ENCODE data around the gene USP36. TPM values are rescaled to one million over a fixed set of nuclear protein-coding genes. Genes with fewer than 3 reads are reported as not detected.
A peak's percentile ranks its signal among the peaks of the same experiment; 100 is the strongest.

Gene USP36
- polyA plus RNA-seq, 1 donor (not counting 4 experiments of a cell fraction or from before 2014, with no cell fraction given), result 25.2 TPM

DNA sequence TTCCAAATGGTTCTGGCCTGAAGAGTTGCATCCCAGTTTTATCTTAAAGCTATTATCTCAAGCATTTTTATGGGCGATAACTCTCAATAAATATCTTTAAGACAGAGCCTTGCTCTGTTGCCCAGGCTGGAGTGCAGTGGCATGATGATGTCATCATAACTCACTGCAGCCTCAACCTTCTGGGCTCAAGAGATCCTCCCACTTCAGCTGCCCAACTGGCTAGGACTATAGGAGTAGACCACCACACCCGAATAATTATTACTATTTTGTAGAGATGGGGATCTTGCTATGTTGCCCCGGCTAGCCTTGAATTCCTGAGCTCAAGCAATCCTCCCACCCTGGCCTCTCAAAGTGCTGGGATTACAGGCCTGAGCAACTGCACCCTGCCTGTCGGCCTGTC, 32.5 kb downstream of the USP36 start:
- no peak overlapping the region for H3K4me3 ChIP-seq (ENCODE audit: control insufficient read depth in 2 of 3, extremely low read depth in 1 of 3, insufficient read depth in 2 of 3, low read depth in 1 of 3, low read length in 3 of 3)
- H3K4me1 ChIP-seq (ENCODE audit: control insufficient read depth, extremely low read depth, insufficient read depth, low read length), result no peaks in the 10 kb centered on the region
- H3K9me3 ChIP-seq (ENCODE audit: control insufficient read depth, low read depth, low read length), result no peaks in the 10 kb centered on the region
- peaks cover 4% of the 10 kb centered on the region for H3K79me2 ChIP-seq (ENCODE audit: control insufficient read depth, insufficient read depth, low read length)
- H2AFZ ChIP-seq (ENCODE audit: control insufficient read depth, low read length), result no peak overlapping the region
- dilution Hi-C loops (cut with MboI; ENCODE audit: extremely low pct_ligation_motif_present, low sequenced_read_pairs), result no loop called here
- no peak overlapping the region for H3K4me2 ChIP-seq (ENCODE audit: control insufficient read depth, extremely low read depth, insufficient read depth, low read depth, low read length)
- FAIRE-seq (no peak), DNase-seq (ENCODE audit: low read depth, low spot score) (no peak)
- H3K27me3 ChIP-seq (ENCODE audit: control insufficient read depth, extremely low read depth, insufficient read depth, low read length), result no peaks in the 10 kb centered on the region
- no peak overlapping the region for H3K27ac ChIP-seq (ENCODE audit: control insufficient read depth, insufficient read depth, low read length)
- TF ChIP-seq, protein P1, sequence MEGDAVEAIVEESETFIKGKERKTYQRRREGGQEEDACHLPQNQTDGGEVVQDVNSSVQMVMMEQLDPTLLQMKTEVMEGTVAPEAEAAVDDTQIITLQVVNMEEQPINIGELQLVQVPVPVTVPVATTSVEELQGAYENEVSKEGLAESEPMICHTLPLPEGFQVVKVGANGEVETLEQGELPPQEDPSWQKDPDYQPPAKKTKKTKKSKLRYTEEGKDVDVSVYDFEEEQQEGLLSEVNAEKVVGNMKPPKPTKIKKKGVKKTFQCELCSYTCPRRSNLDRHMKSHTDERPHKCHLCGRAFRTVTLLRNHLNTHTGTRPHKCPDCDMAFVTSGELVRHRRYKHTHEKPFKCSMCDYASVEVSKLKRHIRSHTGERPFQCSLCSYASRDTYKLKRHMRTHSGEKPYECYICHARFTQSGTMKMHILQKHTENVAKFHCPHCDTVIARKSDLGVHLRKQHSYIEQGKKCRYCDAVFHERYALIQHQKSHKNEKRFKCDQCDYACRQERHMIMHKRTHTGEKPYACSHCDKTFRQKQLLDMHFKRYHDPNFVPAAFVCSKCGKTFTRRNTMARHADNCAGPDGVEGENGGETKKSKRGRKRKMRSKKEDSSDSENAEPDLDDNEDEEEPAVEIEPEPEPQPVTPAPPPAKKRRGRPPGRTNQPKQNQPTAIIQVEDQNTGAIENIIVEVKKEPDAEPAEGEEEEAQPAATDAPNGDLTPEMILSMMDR (optimal IDR thresholded peaks at IDR 0.05 in 1 of 3, IDR thresholded peaks at IDR 0.05 in 1 of 3, conservative IDR thresholded peaks at IDR 0.05 in 1 of 3; ENCODE audit: extremely low read depth in 1 of 3, insufficient read depth in 2 of 3, low read length in 3 of 3), result no peak
- no peak for TF ChIP-seq EZH2 (IDR thresholded peaks at IDR 0.05; ENCODE audit: low read length)
- no peak overlapping the region for H3K9ac ChIP-seq (ENCODE audit: control insufficient read depth, extremely low read depth, insufficient read depth, low read length)
- H3K9me1 ChIP-seq (ENCODE audit: control insufficient read depth, extremely low read depth, insufficient read depth, low read length), result no peaks in the 10 kb centered on the region
- no peaks in the 10 kb centered on the region for H4K20me1 ChIP-seq (ENCODE audit: control insufficient read depth, extremely low read depth, insufficient read depth, low read length)
- peaks cover 61 to 67% of the 10 kb centered on the region in 2 experiments for H3K36me3 ChIP-seq (ENCODE audit: control insufficient read depth in 2 of 2, extremely low read depth in 1 of 2, insufficient read depth in 2 of 2, low read length in 2 of 2)

DNA sequence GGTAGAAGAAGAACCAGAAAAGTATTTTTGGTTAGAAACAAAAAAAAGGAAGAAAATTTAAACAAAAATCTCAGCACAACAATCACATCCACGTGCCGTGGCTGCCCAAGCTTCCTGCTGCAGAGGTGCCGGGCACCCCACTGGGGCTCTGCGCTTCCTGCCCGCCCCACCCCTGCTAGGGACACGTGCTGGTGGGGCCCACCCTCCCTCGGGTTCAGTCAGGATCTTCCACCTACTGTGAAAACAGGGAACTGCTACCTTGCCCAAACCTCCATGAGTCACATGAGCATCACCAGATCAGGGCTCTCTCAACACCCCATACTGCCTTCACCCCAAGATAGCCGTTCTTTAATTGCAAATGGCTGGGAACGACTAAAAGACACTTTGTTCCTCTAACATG, 34.2 kb downstream of the USP36 start:
- Histone ChIP-seq H3K4me3 (ENCODE audit: control insufficient read depth in 2 of 3, extremely low read depth in 1 of 3, insufficient read depth in 2 of 3, low read depth in 1 of 3, low read length in 3 of 3) (no peak overlapping the region), H3K4me1 (ENCODE audit: control insufficient read depth, extremely low read depth, insufficient read depth, low read length) (peaks cover 1% of the 10 kb centered on the region), H3K4me2 (ENCODE audit: control insufficient read depth, extremely low read depth, insufficient read depth, low read depth, low read length) (no peak overlapping the region), H2AFZ (ENCODE audit: control insufficient read depth, low read length) (no peak overlapping the region), H4K20me1 (ENCODE audit: control insufficient read depth, extremely low read depth, insufficient read depth, low read length) (no peaks in the 10 kb centered on the region), H3K27me3 (ENCODE audit: control insufficient read depth, extremely low read depth, insufficient read depth, low read length) (no peaks in the 10 kb centered on the region), H3K27ac (ENCODE audit: control insufficient read depth, insufficient read depth, low read length) (no peak overlapping the region), H3K9ac (ENCODE audit: control insufficient read depth, extremely low read depth, insufficient read depth, low read length) (no peak overlapping the region), H3K9me1 (ENCODE audit: control insufficient read depth, extremely low read depth, insufficient read depth, low read length) (no peaks in the 10 kb centered on the region), H3K79me2 (ENCODE audit: control insufficient read depth, insufficient read depth, low read length) (peaks cover 6% of the 10 kb centered on the region), H3K36me3 (ENCODE audit: control insufficient read depth in 2 of 2, extremely low read depth in 1 of 2, insufficient read depth in 2 of 2, low read length in 2 of 2) (peaks cover 57 to 62% of the 10 kb centered on the region in 2 experiments), H3K9me3 (ENCODE audit: control insufficient read depth, low read depth, low read length) (no peaks in the 10 kb centered on the region)
- dilution Hi-C loops (cut with MboI; ENCODE audit: extremely low pct_ligation_motif_present, low sequenced_read_pairs), result no loop called here
- DNase-seq (ENCODE audit: low read depth, low spot score) (no peak), FAIRE-seq (no peak)
- TF ChIP-seq, protein P1 (optimal IDR thresholded peaks at IDR 0.05 in 1 of 3, IDR thresholded peaks at IDR 0.05 in 1 of 3, conservative IDR thresholded peaks at IDR 0.05 in 1 of 3; ENCODE audit: extremely low read depth in 1 of 3, insufficient read depth in 2 of 3, low read length in 3 of 3), result peak in 1 of 3 experiments; percentile 14
- TF ChIP-seq EZH2 (IDR thresholded peaks at IDR 0.05; ENCODE audit: low read length), result no peak
